ENCODE results near the gene SETD3.

The SETD3 gene

GRCh38 chr14:99524091-99524661 is 43.5 kb upstream of the SETD3 start:
- Histone ChIP-seq H3K27me3 (ENCODE audit: insufficient read depth, insufficient read length) (no peaks in the 10 kb centered on the region), H3K4me1 (ENCODE audit: insufficient read depth, insufficient read length) (peaks cover 33% of the 10 kb centered on the region), H3K9me3 (ENCODE audit: insufficient read depth, low read length) (no peaks in the 10 kb centered on the region), H3K9ac (ENCODE audit: insufficient read length, low read depth) (no peak overlapping the region), H3K4me3 (ENCODE audit: insufficient read length, low read depth) (no peak overlapping the region), H3K36me3 (ENCODE audit: insufficient read depth, insufficient read length, low read length) (peaks cover 21% of the 10 kb centered on the region)
- no peak for DNase-seq (ENCODE audit: low read depth, low spot score)
- TF ChIP-seq ZNF274 (IDR thresholded peaks at IDR 0.05; ENCODE audit: low read depth, low read length) (no peak), YY1 (IDR thresholded peaks at IDR 0.05; ENCODE audit: insufficient read depth, insufficient read length) (no peak), SUZ12 (IDR thresholded peaks at IDR 0.05; ENCODE audit: extremely low read depth, insufficient read depth, insufficient read length) (no peak)

GRCh38 chr14:99523704-99524055 is 43.0 kb upstream of the SETD3 start:
- peaks cover 33% of the 10 kb centered on the region for H3K4me1 ChIP-seq (ENCODE audit: insufficient read depth, insufficient read length)
- H3K9me3 ChIP-seq (ENCODE audit: insufficient read depth, low read length): no peaks in the 10 kb centered on the region
- no peak for DNase-seq (ENCODE audit: low read depth, low spot score)
- peaks cover 21% of the 10 kb centered on the region for H3K36me3 ChIP-seq (ENCODE audit: insufficient read depth, insufficient read length, low read length)
- no peak overlapping the region for H3K4me3 ChIP-seq (ENCODE audit: insufficient read length, low read depth)
- peak overlapping the region; percentile 70 for H3K9ac ChIP-seq (ENCODE audit: insufficient read length, low read depth)
- no peak for TF ChIP-seq ZNF274 (IDR thresholded peaks at IDR 0.05; ENCODE audit: low read depth, low read length)
- TF ChIP-seq YY1 (IDR thresholded peaks at IDR 0.05; ENCODE audit: insufficient read depth, insufficient read length): no peak
- no peak for TF ChIP-seq SUZ12 (IDR thresholded peaks at IDR 0.05; ENCODE audit: extremely low read depth, insufficient read depth, insufficient read length)
- H3K27me3 ChIP-seq (ENCODE audit: insufficient read depth, insufficient read length): no peaks in the 10 kb centered on the region

GRCh38 chr14:99522934-99523703 is 42.5 kb upstream of the SETD3 start:
- Histone ChIP-seq H3K9me3 (ENCODE audit: insufficient read depth, low read length) (no peaks in the 10 kb centered on the region), H3K9ac (ENCODE audit: insufficient read length, low read depth) (peak overlapping the region; percentile 72), H3K27me3 (ENCODE audit: insufficient read depth, insufficient read length) (no peaks in the 10 kb centered on the region), H3K4me1 (ENCODE audit: insufficient read depth, insufficient read length) (peaks cover 33% of the 10 kb centered on the region), H3K36me3 (ENCODE audit: insufficient read depth, insufficient read length, low read length) (peaks cover 21% of the 10 kb centered on the region), H3K4me3 (ENCODE audit: insufficient read length, low read depth) (no peak overlapping the region)
- DNase-seq (ENCODE audit: low read depth, low spot score): peak; percentile 72
- no peak for TF ChIP-seq SUZ12 (IDR thresholded peaks at IDR 0.05; ENCODE audit: extremely low read depth, insufficient read depth, insufficient read length)
- TF ChIP-seq ZNF274 (IDR thresholded peaks at IDR 0.05; ENCODE audit: low read depth, low read length): no peak
- no peak for TF ChIP-seq YY1 (IDR thresholded peaks at IDR 0.05; ENCODE audit: insufficient read depth, insufficient read length)

GRCh38 chr14:99522457-99522891 is 41.8 kb upstream of the SETD3 start:
- H3K9me3 ChIP-seq (ENCODE audit: insufficient read depth, low read length): no peaks in the 10 kb centered on the region
- no peaks in the 10 kb centered on the region for H3K27me3 ChIP-seq (ENCODE audit: insufficient read depth, insufficient read length)
- H3K4me1 ChIP-seq (ENCODE audit: insufficient read depth, insufficient read length): peaks cover 30% of the 10 kb centered on the region
- peaks cover 21% of the 10 kb centered on the region for H3K36me3 ChIP-seq (ENCODE audit: insufficient read depth, insufficient read length, low read length)
- no peak for DNase-seq (ENCODE audit: low read depth, low spot score)
- no peak for TF ChIP-seq SUZ12 (IDR thresholded peaks at IDR 0.05; ENCODE audit: extremely low read depth, insufficient read depth, insufficient read length)
- no peak for TF ChIP-seq ZNF274 (IDR thresholded peaks at IDR 0.05; ENCODE audit: low read depth, low read length)
- TF ChIP-seq YY1 (IDR thresholded peaks at IDR 0.05; ENCODE audit: insufficient read depth, insufficient read length): no peak
- no peak overlapping the region for H3K4me3 ChIP-seq (ENCODE audit: insufficient read length, low read depth)
- peak overlapping the region; percentile 72 for H3K9ac ChIP-seq (ENCODE audit: insufficient read length, low read depth)

GRCh38 chr14:99522025-99522401 is 41.4 kb upstream of the SETD3 start:
- H3K4me3 ChIP-seq (ENCODE audit: insufficient read length, low read depth): no peak overlapping the region
- no peak for TF ChIP-seq ZNF274 (IDR thresholded peaks at IDR 0.05; ENCODE audit: low read depth, low read length)
- TF ChIP-seq SUZ12 (IDR thresholded peaks at IDR 0.05; ENCODE audit: extremely low read depth, insufficient read depth, insufficient read length): no peak
- no peak for TF ChIP-seq YY1 (IDR thresholded peaks at IDR 0.05; ENCODE audit: insufficient read depth, insufficient read length)
- H3K9ac ChIP-seq (ENCODE audit: insufficient read length, low read depth): peak overlapping the region; percentile 72
- H3K4me1 ChIP-seq (ENCODE audit: insufficient read depth, insufficient read length): peaks cover 30% of the 10 kb centered on the region
- DNase-seq (ENCODE audit: low read depth, low spot score): no peak
- no peaks in the 10 kb centered on the region for H3K9me3 ChIP-seq (ENCODE audit: insufficient read depth, low read length)
- no peaks in the 10 kb centered on the region for H3K27me3 ChIP-seq (ENCODE audit: insufficient read depth, insufficient read length)
- H3K36me3 ChIP-seq (ENCODE audit: insufficient read depth, insufficient read length, low read length): peaks cover 21% of the 10 kb centered on the region

- DNase-seq (ENCODE audit: low read depth, low spot score): no peak
- Histone ChIP-seq H3K9me3 (ENCODE audit: insufficient read depth, low read length) (no peaks in the 10 kb centered on the region), H3K36me3 (ENCODE audit: insufficient read depth, insufficient read length, low read length) (peaks cover 26% of the 10 kb centered on the region), H3K4me3 (ENCODE audit: insufficient read length, low read depth) (no peak overlapping the region), H3K4me1 (ENCODE audit: insufficient read depth, insufficient read length) (peaks cover 32% of the 10 kb centered on the region), H3K27me3 (ENCODE audit: insufficient read depth, insufficient read length) (no peaks in the 10 kb centered on the region), H3K9ac (ENCODE audit: insufficient read length, low read depth) (peak overlapping the region; percentile 72)
- no peak for TF ChIP-seq ZNF274 (IDR thresholded peaks at IDR 0.05; ENCODE audit: low read depth, low read length)
- no peak for TF ChIP-seq YY1 (IDR thresholded peaks at IDR 0.05; ENCODE audit: insufficient read depth, insufficient read length)
- TF ChIP-seq SUZ12 (IDR thresholded peaks at IDR 0.05; ENCODE audit: extremely low read depth, insufficient read depth, insufficient read length): no peak
Observed at GRCh38 chr14:99521176-99522024, 40.7 kb upstream of the SETD3 start.

Measured in NT2/D1 (cell line).